ENCODE data around the gene HAAO. TPM values are rescaled to one million over a fixed set of nuclear protein-coding genes. Genes with fewer than 3 reads are reported as not detected.

HAAO gene
- total RNA-seq, 2 donors from 2014 or later, result 1.4 to 2.6 TPM

GRCh38 chr2:42775810-42776209, 16.6 kb downstream of the HAAO start:
- Histone ChIP-seq H3K4me1 (no peaks in the 10 kb centered on the region), H3K9me3 (no peaks in the 10 kb centered on the region), H3K4me3 (no peak overlapping the region), H3K36me3 (no peaks in the 10 kb centered on the region), H3K27me3 (no peaks in the 10 kb centered on the region), H3K27ac (no peak overlapping the region)
- DNase-seq (ENCODE audit: low spot score), result no peak
- TF ChIP-seq, protein P1, sequence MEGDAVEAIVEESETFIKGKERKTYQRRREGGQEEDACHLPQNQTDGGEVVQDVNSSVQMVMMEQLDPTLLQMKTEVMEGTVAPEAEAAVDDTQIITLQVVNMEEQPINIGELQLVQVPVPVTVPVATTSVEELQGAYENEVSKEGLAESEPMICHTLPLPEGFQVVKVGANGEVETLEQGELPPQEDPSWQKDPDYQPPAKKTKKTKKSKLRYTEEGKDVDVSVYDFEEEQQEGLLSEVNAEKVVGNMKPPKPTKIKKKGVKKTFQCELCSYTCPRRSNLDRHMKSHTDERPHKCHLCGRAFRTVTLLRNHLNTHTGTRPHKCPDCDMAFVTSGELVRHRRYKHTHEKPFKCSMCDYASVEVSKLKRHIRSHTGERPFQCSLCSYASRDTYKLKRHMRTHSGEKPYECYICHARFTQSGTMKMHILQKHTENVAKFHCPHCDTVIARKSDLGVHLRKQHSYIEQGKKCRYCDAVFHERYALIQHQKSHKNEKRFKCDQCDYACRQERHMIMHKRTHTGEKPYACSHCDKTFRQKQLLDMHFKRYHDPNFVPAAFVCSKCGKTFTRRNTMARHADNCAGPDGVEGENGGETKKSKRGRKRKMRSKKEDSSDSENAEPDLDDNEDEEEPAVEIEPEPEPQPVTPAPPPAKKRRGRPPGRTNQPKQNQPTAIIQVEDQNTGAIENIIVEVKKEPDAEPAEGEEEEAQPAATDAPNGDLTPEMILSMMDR (IDR thresholded peaks at IDR 0.05), result no peak

- Histone ChIP-seq H3K27me3 (no peaks in the 10 kb centered on the region), H3K9me3 (no peaks in the 10 kb centered on the region), H3K4me1 (no peaks in the 10 kb centered on the region), H3K4me3 (no peak overlapping the region), H3K27ac (no peak overlapping the region), H3K36me3 (no peaks in the 10 kb centered on the region)
- no peak for DNase-seq (ENCODE audit: low spot score)
- TF ChIP-seq, protein P1 (IDR thresholded peaks at IDR 0.05), result no peak
Measured at GRCh38 chr2:42775186-42775585, 17.2 kb downstream of the HAAO start.

DNA sequence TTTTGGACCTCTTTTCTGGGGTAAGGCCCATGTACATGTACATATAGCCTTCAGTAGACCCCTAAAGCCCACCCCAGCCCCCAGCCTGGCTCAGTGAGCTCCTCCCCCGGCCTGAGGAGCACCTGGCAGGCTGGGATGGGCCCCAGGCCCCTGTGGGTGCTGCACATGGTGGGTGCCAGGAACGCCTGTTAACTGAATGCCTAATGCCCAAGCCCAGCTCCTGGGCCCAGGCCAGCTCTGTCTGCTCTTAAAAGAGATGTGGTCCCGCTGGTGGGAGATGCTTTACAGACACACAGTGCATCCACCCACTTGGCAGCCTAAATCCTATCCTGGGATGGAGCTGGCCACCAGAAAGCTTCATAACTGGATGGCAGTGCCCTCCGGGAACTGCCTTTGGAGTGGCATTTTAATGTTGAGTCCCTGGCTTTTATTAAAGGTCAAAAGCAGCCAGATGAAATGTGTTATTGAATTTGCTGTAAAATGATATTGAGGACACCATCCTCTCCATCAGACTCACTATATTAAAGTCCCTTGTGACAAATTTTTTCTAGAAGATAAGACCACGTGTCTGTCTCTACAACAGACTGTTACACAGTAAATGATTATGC, 20.7 kb downstream of the HAAO start:
- Histone ChIP-seq H3K9me3 (no peaks in the 10 kb centered on the region), H3K4me1 (no peaks in the 10 kb centered on the region), H3K27me3 (no peaks in the 10 kb centered on the region), H3K36me3 (no peaks in the 10 kb centered on the region), H3K27ac (no peak overlapping the region), H3K4me3 (no peak overlapping the region)
- TF ChIP-seq, protein P1 (IDR thresholded peaks at IDR 0.05), result no peak
- DNase-seq (ENCODE audit: low spot score), result no peak

GRCh38 chr2:42770288-42771131, 21.9 kb downstream of the HAAO start:
- H3K27me3 ChIP-seq, result no peaks in the 10 kb centered on the region
- no peaks in the 10 kb centered on the region for H3K4me1 ChIP-seq
- no peaks in the 10 kb centered on the region for H3K9me3 ChIP-seq
- TF ChIP-seq, protein P1 (IDR thresholded peaks at IDR 0.05), result peak in 1 of 2 donors; percentile 55
- no peak for DNase-seq (ENCODE audit: low spot score)
- H3K4me3 ChIP-seq, result no peak overlapping the region
- no peaks in the 10 kb centered on the region for H3K36me3 ChIP-seq
- H3K27ac ChIP-seq, result no peak overlapping the region

DNA sequence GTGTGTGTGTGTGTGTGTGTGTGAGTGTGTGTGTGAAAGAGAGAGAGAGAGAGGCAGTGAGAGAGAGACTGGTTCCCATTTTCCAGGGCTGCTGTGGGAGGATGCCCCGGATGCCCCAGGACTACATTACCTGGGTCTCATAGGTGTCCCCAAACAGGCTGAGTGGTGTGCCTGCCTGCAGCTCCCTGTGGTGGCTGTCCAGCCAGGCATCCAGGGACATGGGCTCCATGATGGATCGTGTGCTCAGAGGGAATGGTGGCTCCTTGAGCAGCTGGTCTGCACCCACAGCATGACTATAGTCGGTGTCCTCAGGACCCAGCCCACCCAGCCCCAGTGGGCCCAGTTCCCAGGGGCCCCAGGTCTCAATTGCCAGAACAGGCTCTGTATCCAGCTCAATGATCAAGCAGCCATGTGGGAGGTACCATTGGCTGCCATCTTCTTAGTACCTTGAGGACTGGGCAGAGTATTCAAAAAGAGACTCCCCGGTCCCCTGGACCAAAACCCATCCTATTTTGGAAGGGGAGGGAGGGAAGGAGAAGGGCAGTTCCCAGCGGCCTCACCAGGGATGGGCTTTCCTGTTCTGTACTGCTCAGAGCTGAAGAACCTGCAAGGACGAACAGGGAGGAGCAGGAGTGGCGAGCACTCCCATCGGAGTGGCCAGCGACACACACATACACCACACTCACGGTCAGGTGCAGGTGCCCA, 22.6 kb downstream of the HAAO start:
- Histone ChIP-seq H3K9me3 (no peaks in the 10 kb centered on the region), H3K36me3 (no peaks in the 10 kb centered on the region), H3K4me1 (no peaks in the 10 kb centered on the region), H3K27me3 (no peaks in the 10 kb centered on the region), H3K4me3 (no peak overlapping the region), H3K27ac (no peak overlapping the region)
- TF ChIP-seq, protein P1 (IDR thresholded peaks at IDR 0.05), result no peak
- DNase-seq (ENCODE audit: low spot score), result no peak

Measured in right atrium auricular region (tissue), 2 donors.